Right hindlimb (tissue), 1 donor: ENCODE data around the gene SDR42E2.
A peak's percentile ranks its signal among the peaks of the same experiment; 100 is the strongest.
"Not testable (repeated sequence)": the region's sequence is repeated elsewhere in the genome, so short reads cannot be mapped to it uniquely, and the experiment has no call there.

Experiments
- DNase-seq: peaks from one replicate; pipeline ENCODE4 v3.0.0-alpha.2; 2018

SDR42E2 gene

DNA sequence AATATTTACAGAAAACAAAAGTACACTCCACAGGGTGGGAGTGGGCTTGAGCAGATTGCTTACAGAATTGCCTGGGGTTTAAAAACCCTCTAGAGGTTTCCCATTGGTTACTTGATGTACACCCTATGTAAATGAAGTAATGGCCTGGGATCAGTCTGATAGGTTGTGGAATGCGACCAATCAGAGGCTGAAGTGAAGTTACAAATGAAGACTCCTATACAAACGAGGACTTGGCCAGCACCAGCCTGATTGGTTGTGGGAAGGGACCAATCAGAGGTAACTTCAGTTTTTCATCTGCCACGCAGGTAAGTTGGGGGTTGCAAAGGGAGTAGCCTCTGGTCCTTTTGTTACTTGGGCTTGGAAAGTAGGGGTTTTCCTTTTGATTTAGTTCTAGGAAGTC, 52.6 kb downstream of the SDR42E2 start:
- DNase-seq: no peak

DNA sequence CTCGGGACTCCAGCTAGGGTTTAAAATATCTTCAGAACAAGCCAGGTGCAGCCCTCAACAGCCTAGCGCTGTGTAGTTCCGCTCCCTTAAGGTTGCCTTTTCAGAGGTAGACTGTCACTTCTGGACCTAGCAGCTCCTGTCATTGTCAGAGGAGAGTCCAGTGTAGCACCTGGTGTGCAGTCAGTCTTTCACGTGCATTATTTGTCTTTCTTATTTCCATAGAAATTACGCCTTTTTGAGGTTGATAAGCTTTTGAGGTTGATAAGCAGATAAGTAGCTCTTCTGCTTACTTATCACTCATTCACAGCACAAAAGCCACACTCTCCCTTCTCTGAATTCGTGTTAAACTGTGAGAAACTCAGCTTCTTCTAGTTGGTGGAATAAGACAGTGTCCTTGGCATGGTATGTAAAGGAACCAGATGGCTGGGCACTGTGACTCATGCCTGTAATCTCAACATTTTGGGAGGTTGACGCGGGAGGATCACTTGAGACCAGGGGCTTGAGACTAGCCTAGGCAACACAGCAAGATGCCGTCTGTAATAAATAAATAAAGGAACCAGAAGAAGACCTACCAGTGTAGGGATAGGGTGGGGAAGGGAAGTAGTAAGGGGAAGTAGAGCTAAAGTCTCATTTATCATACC, 54.0 kb downstream of the SDR42E2 start:
- no peak for DNase-seq

DNA sequence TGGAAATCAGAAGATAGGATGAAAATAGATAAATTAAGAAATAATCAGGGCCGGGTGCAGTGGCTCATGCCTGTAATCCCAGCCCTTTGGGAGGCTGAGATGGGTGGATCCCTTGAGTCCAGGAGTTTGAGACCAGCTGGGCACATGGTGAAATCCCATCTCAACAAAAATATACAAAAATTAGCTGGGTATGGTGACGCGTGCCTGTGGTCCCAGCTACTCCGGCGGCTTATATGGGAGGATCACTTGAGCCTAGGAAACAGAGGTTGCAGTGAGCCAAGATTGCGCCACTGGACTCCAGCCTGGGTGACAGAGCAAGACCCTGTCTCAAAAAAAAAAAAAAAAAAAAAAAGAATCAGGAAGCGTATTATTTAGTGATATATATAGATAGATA, 54.5 kb downstream of the SDR42E2 start:
- not testable (repeated sequence) for DNase-seq

DNA sequence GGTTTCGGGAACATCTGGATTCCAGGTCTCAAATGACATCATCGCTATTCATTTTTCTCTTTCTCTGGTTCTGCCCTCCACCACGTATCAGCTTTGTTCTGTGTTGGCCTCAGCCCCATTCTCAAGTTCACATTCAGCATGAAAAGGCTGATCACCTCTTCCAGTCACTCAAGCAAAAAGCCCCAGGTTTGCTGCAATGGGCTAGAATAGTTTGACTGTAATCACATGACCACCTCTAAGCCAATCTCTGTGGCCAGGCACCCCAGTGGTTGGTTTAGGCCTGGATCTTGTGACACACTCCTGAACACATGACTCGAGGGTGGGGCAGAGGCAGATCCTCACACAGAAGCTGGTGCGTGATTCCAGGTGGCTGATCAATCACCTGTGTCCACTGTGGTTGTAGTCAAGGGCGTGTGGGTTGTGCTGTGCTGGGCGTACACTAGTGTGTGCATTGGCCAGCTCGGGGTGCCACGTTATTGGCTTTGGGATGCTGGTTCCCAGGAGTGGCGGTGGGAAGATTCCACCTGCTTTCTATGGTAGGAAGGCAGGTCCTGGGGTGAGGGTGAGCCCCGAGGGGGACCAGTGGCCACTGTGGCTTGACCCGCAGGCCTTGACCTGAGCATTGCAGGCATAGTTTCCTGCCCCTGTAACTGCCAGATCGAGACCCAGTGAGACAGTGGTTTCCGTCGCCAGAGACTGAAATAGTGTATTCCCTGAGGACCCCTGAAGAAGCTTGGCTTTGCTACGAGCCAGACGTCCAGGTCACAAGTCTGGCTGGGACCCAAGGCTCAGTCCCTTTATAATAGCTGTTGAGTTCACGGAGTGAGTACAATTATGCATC, 55.8 kb downstream of the SDR42E2 start:
- no peak for DNase-seq

DNA sequence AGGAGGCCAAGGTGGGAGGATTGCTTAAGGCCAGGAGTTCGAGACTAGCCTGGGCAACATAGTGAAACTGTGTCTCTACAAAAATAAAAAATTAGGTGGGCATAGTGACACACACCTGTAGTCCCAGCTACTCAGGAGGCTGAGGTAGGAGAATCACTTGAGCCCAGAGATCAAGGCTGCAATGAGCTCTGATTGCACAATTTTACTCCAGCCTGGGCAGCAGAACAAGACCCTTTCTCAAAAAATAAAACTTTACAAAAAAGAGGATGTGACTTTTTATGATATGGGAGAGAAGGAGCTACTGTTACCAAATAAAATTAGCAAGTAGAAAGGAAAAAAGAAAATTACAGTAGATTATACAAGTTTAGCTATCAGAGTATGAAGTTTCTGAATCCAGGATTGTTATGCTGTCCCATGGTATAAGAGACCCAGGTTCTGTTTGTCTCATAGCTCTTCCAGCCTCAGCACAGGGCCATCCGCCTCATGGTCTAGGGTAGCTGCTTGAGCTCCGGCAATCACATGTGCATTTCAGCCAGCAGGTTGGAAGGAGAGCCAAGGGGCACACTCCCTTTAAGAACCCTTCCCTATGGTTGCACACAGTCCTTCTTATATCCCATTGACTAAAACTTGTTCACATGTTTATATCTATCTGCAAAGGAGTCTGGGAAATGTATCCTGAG, 57.2 kb downstream of the SDR42E2 start:
- DNase-seq: no peak

DNA sequence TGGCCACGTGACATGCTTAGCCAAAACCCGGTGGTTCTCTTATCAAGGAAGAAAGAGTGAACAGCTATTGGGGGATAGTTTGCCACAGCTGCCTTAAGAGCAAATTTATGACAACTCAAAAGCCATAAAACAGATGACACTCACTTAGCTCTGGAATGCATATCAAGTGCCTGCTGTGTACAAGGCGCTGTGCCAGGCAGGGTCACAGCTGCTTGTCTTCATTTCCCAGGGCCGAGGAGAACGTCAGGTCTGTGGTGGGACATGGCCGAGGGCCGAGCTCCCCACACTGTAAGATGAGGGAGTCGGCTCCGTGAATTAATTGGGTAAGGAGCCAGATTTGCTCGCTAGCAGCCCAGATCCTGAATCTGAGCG, 57.7 kb downstream of the SDR42E2 start:
- DNase-seq: peak; percentile 87

DNA sequence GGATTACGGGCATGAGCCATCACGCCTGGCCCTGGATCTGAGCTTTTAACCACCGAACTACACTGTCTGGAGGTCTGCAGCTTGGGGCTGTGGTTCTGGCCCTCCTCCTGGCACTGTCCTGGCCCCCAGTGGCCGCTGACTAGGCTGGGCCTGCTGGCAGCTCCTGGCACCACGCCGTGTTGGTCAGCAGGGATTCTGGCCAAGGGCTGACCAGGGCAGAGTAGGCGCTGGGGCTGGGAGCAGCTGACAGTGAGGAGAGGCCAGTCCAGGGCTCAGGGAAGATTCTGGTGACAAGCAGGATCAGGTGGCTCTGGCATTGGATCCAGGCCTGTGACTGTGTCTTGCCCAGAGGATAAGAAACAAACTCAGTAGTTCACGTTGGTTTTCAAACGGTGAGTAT, 58.4 kb downstream of the SDR42E2 start:
- DNase-seq: peak; percentile 56

DNA sequence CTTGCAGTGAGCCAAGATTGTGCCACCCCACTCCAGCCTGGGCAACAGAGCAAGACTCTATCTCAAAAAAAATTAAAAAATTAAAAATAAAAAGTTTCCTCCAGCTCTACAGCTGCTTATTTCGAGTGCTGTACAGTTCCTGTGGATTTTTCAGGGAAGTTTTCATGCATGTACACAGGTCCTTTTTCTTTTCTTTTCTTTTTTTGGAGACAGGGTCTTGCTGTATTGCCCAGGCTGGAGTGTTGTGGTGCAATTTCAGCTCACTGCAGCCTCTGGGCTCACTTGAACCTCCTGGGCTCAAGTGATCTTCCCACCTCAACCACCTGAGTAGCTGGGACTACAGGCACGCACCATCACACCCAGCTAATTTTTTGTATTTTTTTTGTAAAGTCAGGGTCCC, 59.7 kb downstream of the SDR42E2 start:
- no peak for DNase-seq

DNA sequence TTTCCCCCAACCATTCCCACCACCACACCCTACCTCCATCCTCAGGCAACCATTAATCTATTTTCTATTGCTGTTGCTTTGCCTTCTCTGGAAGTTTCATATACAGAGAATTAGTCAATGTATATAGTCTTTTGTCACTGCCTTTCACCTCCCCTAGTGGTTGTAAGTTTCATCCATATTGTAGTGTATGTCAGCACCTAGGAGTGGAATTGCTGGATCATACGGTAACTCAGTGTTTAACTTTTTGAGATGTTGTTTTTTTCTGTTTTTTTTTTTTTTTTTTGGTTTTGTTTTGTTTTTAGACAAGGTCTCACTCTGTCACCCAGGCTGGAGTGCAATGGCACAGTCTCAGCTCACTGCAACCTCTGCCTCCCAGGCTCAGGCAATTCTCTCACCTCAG, 60.7 kb downstream of the SDR42E2 start:
- no peak for DNase-seq

DNA sequence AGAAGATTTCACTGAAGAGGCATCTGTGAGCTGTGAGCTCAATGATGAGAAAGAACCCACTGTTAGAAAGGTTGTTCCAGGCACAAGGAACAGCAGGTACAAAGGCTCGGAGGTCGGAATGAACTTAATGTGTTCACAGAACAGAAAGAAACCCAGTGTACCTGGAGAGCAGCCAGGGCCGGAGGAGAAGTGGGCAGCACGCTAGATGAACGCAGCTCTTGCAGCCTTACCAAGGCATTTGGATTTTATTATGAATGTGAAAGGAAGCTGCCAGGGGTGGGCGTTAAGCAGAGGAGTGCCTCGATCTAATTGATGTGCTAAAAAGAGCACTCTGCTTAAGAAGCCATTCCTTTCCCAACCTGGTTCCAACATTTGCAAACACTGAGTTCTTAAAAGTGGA, 62.8 kb downstream of the SDR42E2 start:
- no peak for DNase-seq

DNA sequence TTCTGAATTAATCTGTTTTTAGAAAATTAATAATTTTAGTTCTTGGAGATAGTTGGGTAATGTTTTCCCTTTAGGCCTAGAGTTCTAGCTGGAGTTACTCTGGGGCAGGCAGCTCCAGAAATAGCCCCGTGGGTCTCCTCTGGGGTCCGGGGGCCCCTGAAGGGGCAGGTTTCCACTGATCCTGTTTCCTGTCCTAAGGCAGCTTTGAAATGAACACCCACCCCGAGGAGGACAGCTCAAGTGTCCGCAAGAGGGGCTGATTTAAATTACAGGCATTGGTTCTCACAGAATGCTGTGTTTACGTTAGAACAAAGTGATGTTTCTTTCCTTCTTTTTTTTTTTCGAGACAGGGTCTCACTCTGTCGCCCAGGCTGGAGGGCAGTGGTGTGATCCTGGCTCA, 67.6 kb downstream of the SDR42E2 start:
- DNase-seq: no peak

DNA sequence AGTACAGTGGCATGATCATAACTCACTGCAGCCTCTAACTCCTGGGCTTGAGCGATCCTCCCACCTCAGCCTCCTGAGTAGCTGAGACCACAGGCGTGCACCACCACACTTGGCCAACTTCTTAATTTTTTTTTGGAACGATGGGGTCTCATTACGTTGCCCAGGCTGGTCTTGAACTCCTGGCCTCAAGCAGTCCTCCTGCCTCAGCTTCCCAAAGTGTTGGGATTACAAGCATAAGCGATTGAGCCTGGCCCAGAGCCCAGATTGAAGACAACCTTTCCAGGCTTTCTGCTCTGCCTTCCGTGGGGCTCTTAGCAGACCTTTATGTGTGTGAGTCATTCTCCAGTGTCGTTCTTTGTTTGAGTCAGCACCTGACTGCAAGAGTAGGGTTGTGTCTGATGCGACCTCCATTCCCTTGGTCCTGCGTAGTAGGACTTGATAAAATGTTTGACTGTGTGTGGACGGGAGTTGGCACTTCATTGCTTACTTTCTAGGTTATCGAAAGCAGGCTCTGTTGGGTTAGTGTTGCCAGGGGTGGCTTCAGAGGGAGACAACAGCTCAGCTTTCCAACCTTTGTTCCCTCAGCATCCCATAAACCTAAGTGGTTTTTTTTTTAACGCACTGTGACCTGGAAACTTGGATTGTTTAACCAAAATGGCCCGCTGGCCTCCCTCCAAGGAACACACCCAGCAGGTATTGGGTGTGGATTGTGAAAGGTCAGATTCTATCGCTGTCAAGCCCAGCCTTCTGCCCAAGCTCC, 70.2 kb downstream of the SDR42E2 start:
- DNase-seq: no peak

DNA sequence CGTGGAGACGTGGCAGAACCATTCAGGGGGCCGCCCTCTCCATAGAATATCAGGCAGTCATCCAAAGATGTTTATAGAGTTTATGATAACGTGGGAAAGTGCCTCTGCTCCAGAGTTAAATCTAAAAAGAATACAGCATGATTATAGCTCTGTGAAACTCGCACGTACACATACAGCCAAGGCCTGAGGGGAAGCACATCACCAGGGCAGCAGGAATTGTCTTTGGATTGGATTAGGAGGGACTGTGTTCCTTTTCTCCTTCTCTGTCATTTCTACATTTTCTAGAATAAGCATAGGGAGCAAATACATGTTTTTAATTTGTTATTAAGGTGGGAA, 70.7 kb downstream of the SDR42E2 start:
- no peak for DNase-seq

DNA sequence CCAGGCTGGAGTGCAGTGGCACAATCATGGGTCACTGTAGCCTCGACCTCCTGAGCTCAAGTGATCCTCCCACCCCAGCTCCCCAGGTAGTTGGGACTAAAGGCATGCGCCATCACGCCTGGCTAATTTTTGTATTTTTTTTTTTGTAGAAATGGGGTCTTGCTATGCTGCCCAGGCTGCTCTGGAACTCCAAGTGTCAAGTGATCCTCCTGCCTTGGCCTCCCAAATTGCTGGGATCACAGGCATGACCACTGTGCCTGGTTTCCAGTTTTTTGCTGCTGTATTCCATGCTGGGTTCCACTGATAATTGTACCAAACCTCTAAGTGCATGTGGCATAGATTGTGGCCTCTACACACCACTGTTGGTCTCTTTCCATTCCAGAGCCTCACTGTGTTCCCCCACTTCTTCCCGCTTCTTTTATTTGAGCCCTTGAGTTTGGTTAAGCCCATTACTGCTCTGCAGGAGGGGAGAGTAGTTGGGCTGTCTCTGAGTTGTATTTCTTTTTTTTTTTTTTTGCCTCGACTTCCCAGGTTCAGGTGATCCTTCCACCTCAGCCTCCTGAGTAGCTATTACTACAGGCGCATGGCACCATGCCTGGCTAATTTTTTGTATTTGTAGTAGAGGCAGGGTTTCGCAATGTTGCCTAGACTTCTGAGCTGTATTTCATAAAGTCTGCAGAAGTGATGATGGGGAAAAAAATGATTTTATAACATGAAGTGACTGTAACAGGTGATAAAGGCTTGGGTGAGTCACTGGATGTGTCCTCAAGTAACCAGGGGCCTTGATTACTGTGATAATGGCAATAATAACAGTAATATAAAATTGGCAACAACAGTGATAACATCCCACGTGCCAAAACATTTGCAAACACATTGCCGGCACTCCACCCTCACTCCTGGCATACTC, 73.8 kb downstream of the SDR42E2 start:
- no peak for DNase-seq

DNA sequence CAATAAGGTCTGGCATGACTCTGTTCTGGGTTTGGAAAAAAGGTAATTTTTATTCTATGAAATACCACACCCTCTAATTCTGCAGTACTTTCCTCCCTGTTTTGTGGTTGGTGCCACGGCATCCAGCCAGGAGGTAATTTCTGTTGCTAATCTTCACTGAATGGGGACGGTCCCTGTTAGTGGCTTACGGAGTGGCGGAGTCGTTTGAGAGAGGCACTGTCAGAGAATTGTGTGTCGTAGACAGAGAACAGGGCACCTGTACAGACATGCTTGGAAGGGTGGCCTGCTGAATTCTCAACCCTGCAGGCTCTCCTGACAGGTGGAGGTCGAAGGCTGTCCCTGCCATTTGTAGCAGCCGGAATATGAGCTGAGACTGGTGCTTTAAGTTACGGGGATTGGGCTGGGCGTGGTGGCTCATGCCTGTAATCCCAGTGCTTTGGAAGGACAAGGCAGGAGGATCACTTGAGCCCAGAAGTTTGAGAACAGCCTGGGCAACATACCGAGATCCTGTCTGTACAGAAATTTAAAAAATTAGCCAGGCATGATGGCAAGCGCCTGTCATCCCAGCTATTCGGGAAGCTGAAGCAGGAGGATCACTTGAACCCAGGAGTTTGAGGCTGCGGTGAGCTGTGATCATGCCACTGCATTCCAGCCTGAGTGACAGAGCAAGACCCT, 77.0 kb downstream of the SDR42E2 start:
- no peak for DNase-seq

DNA sequence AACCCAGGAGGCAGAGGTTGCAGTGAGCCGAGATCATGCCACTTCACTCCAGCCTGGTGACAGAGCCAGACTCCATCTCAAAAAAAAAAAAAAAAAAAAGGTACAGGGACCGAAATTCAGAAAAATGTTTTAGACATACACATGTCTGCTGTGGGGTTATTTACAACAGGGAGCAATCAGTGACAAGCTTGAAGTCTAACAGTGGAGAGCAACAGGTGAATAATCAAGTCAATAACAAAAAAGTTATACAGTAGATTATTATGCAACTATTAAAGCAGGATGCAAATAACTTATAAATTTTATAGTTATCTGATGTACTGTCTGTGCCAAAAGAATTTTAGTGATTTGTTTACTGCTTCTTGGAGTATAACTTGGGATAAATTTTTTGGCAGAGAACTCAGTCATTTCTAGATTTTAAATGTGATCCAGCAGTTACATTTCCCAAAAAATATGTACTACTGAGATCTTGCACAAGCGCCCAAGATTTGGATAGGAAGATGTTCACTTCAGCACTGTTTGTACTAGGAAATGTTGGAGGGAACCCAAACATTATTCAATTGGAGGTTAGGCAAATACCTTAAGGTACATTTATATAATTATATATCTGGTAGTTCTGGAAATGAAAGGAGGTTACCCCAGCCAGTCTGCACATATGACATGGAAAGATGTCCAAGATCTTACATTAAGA, 77.9 kb downstream of the SDR42E2 start:
- DNase-seq: no peak
